OCI-LY7 (cell line): ENCODE measurements around the gene ZNF202.

Source experiments
- EZH2phosphoT487 ChIP-seq: fragments of 200-600 bp; sonication (generic); IDR thresholded peaks from 2 replicates; pipeline ENCODE4 v1.6.1; 2018; ENCODE audit warnings: low read depth, borderline replicate concordance, mild to moderate bottlenecking, mixed run types, antibody characterized with exemption, low read length, moderate library complexity, mixed read lengths
- TF ChIP-seq, protein P1 (sequence below): fragments of 200-600 bp; sonication (generic); conservative IDR thresholded peaks from 2 replicates; pipeline ENCODE4 v1.5.1; 2014; ENCODE audit warnings: mild to moderate bottlenecking, antibody characterized with exemption, low read length, moderate library complexity, mixed read lengths

DNA sequence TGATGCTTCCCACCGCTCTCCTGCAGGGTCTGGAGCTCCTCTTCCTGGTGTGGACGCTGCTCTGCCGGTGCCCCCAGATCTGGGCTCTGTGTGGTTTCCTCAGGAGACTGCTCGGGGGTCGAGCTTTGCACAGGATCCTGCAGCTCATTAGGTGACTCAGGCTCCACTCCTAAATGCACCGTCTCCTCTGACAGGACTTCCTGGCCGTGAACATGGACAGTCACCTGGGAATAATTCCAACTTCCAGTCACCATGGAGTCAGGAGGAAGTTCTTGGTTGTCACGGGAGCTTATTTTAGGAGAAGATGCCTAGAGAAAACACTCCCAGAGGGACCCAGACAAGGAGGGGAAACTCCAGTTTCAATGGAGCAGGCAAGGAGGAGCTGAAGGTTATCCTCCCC is 11.9 kb downstream of the ZNF202 start:
- TF ChIP-seq, protein P1, sequence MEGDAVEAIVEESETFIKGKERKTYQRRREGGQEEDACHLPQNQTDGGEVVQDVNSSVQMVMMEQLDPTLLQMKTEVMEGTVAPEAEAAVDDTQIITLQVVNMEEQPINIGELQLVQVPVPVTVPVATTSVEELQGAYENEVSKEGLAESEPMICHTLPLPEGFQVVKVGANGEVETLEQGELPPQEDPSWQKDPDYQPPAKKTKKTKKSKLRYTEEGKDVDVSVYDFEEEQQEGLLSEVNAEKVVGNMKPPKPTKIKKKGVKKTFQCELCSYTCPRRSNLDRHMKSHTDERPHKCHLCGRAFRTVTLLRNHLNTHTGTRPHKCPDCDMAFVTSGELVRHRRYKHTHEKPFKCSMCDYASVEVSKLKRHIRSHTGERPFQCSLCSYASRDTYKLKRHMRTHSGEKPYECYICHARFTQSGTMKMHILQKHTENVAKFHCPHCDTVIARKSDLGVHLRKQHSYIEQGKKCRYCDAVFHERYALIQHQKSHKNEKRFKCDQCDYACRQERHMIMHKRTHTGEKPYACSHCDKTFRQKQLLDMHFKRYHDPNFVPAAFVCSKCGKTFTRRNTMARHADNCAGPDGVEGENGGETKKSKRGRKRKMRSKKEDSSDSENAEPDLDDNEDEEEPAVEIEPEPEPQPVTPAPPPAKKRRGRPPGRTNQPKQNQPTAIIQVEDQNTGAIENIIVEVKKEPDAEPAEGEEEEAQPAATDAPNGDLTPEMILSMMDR = no peak
- TF ChIP-seq EZH2phosphoT487 = no peak
